ENCODE measurements around the gene GPR107.

Gene GPR107

GRCh38 chr9:130023144-130023787 is 30.4 kb upstream of the GPR107 start:
- DNase-seq (ENCODE audit: low read depth): no peak
- H3K4me3 ChIP-seq (ENCODE audit: low read depth, low read length): peak overlapping the region; percentile 33
- TF ChIP-seq, protein P1, sequence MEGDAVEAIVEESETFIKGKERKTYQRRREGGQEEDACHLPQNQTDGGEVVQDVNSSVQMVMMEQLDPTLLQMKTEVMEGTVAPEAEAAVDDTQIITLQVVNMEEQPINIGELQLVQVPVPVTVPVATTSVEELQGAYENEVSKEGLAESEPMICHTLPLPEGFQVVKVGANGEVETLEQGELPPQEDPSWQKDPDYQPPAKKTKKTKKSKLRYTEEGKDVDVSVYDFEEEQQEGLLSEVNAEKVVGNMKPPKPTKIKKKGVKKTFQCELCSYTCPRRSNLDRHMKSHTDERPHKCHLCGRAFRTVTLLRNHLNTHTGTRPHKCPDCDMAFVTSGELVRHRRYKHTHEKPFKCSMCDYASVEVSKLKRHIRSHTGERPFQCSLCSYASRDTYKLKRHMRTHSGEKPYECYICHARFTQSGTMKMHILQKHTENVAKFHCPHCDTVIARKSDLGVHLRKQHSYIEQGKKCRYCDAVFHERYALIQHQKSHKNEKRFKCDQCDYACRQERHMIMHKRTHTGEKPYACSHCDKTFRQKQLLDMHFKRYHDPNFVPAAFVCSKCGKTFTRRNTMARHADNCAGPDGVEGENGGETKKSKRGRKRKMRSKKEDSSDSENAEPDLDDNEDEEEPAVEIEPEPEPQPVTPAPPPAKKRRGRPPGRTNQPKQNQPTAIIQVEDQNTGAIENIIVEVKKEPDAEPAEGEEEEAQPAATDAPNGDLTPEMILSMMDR (IDR thresholded peaks at IDR 0.05; ENCODE audit: low read depth, low read length, missing control alignments): no peak

GRCh38 chr9:130023994-130024596 is 29.6 kb upstream of the GPR107 start:
- TF ChIP-seq, protein P1 (IDR thresholded peaks at IDR 0.05; ENCODE audit: low read depth, low read length, missing control alignments): no peak
- no peak for DNase-seq (ENCODE audit: low read depth)
- peak overlapping the region; percentile 33; the same call in 1 of the 2 replicates for H3K4me3 ChIP-seq (ENCODE audit: low read depth, low read length)

GRCh38 chr9:130024597-130024994 is 29.1 kb upstream of the GPR107 start:
- TF ChIP-seq, protein P1 (IDR thresholded peaks at IDR 0.05; ENCODE audit: low read depth, low read length, missing control alignments): no peak
- peak overlapping the region; percentile 33; the same call in 1 of the 2 replicates for H3K4me3 ChIP-seq (ENCODE audit: low read depth, low read length)
- DNase-seq (ENCODE audit: low read depth): no peak

- peak overlapping the region; percentile 24; the same call in 1 of the 2 replicates for H3K4me3 ChIP-seq (ENCODE audit: low read depth, low read length)
- no peak for DNase-seq (ENCODE audit: low read depth)
- TF ChIP-seq, protein P1 (IDR thresholded peaks at IDR 0.05; ENCODE audit: low read depth, low read length, missing control alignments): no peak
These were observed 26.9 kb upstream of the GPR107 start for GRCh38 chr9:130026583-130027340.

GRCh38 chr9:130027533-130028365 is 26.0 kb upstream of the GPR107 start:
- TF ChIP-seq, protein P1 (IDR thresholded peaks at IDR 0.05; ENCODE audit: low read depth, low read length, missing control alignments): no peak
- no peak for DNase-seq (ENCODE audit: low read depth)
- H3K4me3 ChIP-seq (ENCODE audit: low read depth, low read length): no peak overlapping the region; the same call in 1 of the 2 replicates

DNA sequence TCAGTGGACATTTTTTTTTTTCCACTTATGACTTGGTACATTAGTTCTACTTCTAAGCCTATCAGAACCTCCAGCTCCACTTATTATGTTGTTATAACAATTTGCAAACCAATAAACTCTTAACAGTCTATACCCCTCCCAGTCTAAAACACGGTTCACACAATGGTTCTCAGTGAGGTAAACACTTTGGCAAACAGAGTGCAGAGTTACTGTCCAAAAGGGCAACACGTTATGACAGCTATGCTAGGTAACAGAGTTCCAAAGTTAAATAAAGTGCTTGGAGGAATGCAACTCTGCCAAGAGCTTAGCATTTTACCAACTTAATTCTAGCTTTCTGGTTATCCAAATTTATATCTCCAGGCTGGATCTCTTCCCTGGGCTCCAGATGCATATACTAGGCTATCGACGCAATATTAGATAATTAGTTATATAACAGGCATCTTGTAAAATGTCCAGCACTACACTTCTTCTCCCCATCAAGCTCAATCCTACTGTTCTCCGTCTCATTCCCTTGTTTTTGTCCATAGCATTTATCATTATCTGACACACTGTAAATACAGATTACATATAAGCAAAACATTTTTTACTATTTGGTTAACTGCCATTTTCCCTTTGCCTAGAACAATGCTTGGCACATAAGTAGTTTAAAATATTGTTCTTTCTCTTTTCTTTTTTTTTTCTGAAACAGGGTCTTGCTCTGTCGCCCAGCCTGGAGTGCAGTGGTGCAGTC is 25.0 kb upstream of the GPR107 start:
- TF ChIP-seq, protein P1 (IDR thresholded peaks at IDR 0.05; ENCODE audit: low read depth, low read length, missing control alignments): no peak
- no peak for DNase-seq (ENCODE audit: low read depth)
- H3K4me3 ChIP-seq (ENCODE audit: low read depth, low read length): no peak overlapping the region

Measured in GM12864 (cell line).